Loucy (cell line): ENCODE measurements around the gene SEMA5A.

ENCODE experiments used
- EZH2phosphoT487 ChIP-seq: fragments of 200-600 bp; IDR thresholded peaks from 2 replicates; pipeline ENCODE4 v1.6.1; 2018; ENCODE audit warnings: antibody characterized with exemption, mild to moderate bottlenecking, moderate library complexity, borderline replicate concordance
- TF ChIP-seq, protein P1 (sequence below): fragments of 200-600 bp; sonication (generic); conservative IDR thresholded peaks from 2 replicates; pipeline ENCODE4 v1.5.1; 2014; ENCODE audit warnings: mild to moderate bottlenecking, antibody characterized with exemption, low read length

DNA sequence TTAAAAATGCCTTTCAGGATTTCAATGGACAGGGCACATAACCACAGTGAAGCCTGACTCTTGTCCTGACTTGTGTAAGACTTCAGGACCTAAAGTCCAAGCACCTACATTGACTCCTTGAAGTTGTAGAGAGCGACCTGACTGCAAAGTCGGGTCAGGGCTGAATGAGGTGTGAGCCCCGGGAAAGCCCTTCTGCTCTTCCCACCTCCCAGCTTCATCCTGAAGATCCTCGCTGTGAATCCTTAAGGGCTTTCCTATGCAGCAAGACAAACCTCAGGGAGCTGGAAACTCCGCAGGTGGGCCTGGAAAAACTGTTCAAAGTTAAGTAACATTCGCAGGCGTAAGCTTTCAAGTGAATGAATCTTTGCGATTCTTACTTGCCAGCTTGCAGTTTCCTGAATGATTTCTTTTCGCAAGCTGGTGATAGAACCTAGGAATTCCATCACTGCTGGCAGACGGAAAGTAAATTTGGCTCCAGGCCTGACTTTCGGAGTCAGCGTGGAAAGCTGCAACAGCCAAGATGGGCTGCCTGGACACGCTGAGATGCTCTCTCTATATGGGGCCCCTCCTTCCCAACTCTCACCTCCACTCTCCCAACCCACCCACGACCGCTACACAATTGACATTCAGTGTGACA lies 10.9 kb downstream of the SEMA5A start:
- TF ChIP-seq, protein P1, sequence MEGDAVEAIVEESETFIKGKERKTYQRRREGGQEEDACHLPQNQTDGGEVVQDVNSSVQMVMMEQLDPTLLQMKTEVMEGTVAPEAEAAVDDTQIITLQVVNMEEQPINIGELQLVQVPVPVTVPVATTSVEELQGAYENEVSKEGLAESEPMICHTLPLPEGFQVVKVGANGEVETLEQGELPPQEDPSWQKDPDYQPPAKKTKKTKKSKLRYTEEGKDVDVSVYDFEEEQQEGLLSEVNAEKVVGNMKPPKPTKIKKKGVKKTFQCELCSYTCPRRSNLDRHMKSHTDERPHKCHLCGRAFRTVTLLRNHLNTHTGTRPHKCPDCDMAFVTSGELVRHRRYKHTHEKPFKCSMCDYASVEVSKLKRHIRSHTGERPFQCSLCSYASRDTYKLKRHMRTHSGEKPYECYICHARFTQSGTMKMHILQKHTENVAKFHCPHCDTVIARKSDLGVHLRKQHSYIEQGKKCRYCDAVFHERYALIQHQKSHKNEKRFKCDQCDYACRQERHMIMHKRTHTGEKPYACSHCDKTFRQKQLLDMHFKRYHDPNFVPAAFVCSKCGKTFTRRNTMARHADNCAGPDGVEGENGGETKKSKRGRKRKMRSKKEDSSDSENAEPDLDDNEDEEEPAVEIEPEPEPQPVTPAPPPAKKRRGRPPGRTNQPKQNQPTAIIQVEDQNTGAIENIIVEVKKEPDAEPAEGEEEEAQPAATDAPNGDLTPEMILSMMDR = no peak
- no peak for TF ChIP-seq EZH2phosphoT487
